HCT116 (cell line): Measurements from ENCODE around the gene BFSP2.

Experiments
- EGR1 ChIP-seq: IDR thresholded peaks from 2 replicates; pipeline ENCODE4 v1.6.1; 2012; ENCODE audit warnings: low read depth
- EZH2 ChIP-seq: fragments of 200-600 bp; sonication (generic); IDR thresholded peaks from 2 replicates; pipeline ENCODE4 v1.6.1; 2017; ENCODE audit warnings: antibody characterized with exemption, mixed run types
- EZH2phosphoT487 ChIP-seq: fragments of 200-600 bp; IDR thresholded peaks from 2 replicates; pipeline ENCODE4 v1.6.1; 2018; ENCODE audit warnings: antibody characterized with exemption, borderline replicate concordance
- MAX ChIP-seq: IDR thresholded peaks from 2 replicates; pipeline ENCODE4 v1.6.1; 2012
- POLR2A ChIP-seq: IDR thresholded peaks from 2 replicates; pipeline ENCODE4 v1.7.0; 2011; ENCODE audit warnings: borderline replicate concordance; ENCODE audit not compliant: insufficient read depth, insufficient read length; ENCODE audit errors: extremely low read depth
- POLR2AphosphoS5 ChIP-seq: IDR thresholded peaks from 2 replicates; pipeline ENCODE4 v1.6.1; 2011; ENCODE audit warnings: mild to moderate bottlenecking, low read depth, low read length, moderate library complexity
- SIN3A ChIP-seq: IDR thresholded peaks from 2 replicates; pipeline ENCODE4 v1.6.1; 2012; ENCODE audit warnings: low read depth
- SP1 ChIP-seq: IDR thresholded peaks from 2 replicates; pipeline ENCODE4 v1.6.1; 2012; ENCODE audit warnings: low read depth
- YY1 ChIP-seq: IDR thresholded peaks from 2 replicates; pipeline ENCODE4 v1.6.1; 2011; ENCODE audit warnings: low read length, low read depth, moderate library complexity, mild to moderate bottlenecking; ENCODE audit not compliant: insufficient replicate concordance; ENCODE audit errors: extremely low read depth
- TF ChIP-seq, protein P1 (sequence below), 3 experiments: fragments of 200-600 bp in 1 of 3; sonication (generic) in 1 of 3; IDR thresholded peaks in 2 of 3; conservative IDR thresholded peaks in 1 of 3; 2 replicates each; pipeline ENCODE4 v1.5.1; 2012 to 2017; ENCODE audit warnings: low read depth in 2 of 3, low read length in 2 of 3, antibody characterized with exemption in 1 of 3, borderline replicate concordance in 1 of 3, control low read depth in 1 of 3, mild to moderate bottlenecking in 1 of 3, mixed read lengths in 1 of 3, mixed run types in 1 of 3, moderate library complexity in 1 of 3; ENCODE audit not compliant: insufficient read depth in 1 of 3

DNA sequence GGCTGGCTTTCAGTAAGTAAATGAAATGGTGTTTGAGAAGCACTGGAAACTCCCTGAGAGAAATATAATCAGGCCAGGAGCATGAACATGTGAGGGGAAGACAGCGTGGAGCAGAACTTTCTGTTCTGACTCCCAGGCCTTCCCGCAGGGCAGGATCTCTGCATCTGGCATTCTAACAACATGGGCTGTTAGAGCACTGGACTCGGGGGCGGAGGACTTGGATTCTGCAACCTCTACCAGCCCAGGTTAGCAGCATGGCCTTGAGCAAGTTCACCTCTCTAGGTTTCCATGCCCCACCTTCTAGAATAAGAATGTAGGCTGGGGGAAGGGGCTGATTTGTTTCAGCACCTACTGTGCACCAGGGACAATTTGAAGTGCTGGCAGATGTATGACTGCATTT, 12.5 kb upstream of the BFSP2 start:
- TF ChIP-seq MAX (no peak), EZH2 (no peak), SIN3A (no peak), POLR2AphosphoS5 (no peak), EGR1 (no peak), SP1 (no peak), POLR2A (no peak), YY1 (no peak), EZH2phosphoT487 (no peak)
- TF ChIP-seq, protein P1, sequence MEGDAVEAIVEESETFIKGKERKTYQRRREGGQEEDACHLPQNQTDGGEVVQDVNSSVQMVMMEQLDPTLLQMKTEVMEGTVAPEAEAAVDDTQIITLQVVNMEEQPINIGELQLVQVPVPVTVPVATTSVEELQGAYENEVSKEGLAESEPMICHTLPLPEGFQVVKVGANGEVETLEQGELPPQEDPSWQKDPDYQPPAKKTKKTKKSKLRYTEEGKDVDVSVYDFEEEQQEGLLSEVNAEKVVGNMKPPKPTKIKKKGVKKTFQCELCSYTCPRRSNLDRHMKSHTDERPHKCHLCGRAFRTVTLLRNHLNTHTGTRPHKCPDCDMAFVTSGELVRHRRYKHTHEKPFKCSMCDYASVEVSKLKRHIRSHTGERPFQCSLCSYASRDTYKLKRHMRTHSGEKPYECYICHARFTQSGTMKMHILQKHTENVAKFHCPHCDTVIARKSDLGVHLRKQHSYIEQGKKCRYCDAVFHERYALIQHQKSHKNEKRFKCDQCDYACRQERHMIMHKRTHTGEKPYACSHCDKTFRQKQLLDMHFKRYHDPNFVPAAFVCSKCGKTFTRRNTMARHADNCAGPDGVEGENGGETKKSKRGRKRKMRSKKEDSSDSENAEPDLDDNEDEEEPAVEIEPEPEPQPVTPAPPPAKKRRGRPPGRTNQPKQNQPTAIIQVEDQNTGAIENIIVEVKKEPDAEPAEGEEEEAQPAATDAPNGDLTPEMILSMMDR (IDR thresholded peaks at IDR 0.05 in 2 of 3, conservative IDR thresholded peaks at IDR 0.05 in 1 of 3; ENCODE audit: borderline replicate concordance in 1 of 3, insufficient read depth in 1 of 3, low read depth in 2 of 3, low read length in 2 of 3): no peak
